ENCODE measurements around the gene RAB6B.

RAB6B gene

DNA sequence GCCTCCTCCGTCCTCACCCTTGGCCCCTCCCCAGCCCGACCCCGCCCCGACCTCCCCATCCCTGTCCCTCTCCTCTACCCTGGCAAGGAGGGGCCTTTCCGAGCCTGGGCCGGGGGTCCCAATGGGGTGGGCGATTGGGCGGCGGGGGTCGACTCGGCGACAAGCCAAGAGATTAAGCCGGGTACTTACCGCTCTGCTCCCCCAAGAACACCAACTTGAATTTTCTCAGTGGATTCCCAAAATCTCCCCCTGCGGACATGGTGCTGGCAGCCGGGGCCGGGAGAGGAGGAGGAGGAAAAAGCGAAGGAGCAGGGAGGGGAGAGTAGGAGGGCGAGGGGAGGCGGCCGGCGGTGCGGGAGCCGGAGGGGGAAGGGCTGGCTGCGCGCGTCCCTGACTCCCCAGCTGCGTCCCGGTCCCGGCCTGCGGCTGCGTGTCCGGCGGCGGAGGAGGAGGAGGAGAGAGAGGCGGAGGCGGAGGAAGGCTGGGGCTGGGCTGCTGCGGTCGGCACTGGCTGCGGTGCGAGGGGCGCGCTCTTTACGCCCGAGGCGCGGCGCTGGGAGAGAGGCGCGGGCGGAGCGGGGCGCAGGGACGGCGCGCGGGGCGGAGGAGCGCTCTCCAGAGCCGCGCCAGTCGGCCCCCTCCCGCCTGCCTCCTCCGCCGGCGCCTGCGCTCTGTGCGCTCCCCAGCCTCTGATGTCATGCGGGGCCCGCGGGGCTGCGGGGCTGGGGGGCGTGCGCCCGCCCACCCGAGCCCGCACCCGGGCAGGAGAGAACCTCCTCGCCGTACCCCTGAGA is at the start of gene RAB6B:
TSS of gene RAB6B (minus strand) at position 675 of the 794 bp plus-strand sequence. CDS start at position 259, 416 bp downstream.
- DNase-seq, result peak in 1 of 2 experiments; percentile 16

DNA sequence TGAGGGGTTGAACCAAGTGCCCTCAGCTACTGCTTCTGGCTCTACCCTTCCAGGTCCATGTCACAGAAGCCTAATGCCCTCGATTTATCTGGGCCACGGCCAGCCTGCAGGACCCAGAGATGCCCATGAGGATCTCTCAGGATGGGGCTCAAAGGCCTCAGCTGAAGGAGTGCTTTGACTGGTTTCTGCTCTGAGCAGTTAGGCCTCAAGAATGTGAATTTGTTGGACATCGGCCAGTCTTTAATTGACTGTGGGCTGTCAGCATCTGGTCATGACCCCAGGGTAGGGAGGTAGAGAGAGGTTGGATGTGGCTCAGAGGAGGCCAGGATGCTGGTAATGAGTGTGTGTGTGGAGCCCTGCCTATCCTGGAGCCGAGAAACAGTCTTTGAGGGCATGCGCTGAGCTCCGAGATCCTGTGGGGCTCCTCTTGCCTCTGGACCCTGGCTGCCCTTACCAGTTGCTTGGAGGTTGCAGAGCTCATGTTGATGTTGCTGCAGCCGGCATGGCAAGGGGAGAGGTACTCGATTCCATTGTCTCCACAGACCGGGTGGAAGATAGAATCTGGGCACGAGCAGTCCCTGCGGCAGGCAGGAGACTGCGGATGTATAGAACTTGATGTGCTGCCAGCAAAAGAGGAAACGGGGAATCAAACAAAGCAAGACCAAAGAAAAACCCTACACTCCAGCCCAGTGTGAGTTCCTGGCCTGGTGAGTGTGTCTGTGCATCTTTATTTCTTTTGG is 49.1 kb upstream of the RAB6B start:
- no peak for DNase-seq

DNA sequence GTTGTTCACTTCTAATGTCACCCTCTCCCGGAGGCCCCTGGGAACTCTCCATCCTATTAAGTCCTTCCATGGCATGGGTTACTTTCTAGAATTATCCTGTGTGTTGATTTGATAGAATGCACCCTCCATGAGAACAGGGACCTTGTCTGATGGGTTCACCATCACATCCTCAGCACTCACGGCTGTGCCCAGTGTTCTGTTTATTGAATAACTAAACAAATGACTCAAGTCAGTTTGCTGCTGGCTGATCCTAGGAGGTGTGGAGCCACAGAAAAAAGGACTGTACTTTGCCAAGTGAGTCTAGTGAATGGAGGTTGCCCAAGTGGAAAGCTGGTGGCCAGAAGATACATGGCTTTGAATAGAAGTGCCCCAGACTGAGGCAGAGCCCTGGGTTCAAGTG is 48.5 kb upstream of the RAB6B start:
- no peak for DNase-seq

DNA sequence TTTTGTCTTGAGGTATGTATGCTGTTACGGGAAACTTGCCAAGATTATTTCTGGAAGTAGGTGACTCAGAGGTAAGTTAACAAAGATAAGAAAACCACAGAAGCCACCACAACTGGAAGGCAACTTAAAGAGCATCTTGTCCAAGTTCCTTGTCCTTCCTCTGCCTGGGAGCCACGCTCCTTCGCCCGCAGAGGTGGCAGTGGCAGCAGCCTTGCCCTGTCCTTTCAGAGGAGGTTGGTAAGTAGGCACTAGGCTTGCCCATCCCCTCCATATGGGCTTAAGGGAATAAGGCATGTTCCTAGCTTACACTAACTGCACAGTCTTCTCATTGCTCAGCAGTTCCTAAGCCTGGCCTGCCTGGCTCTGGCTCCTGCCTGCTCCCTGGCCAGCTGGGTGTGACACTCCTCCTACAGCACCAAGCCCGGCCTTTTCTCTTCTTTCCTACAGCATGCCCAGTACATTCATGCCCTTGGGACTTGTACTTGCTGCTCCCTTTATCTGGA is 48.0 kb upstream of the RAB6B start:
- no peak for DNase-seq

DNA sequence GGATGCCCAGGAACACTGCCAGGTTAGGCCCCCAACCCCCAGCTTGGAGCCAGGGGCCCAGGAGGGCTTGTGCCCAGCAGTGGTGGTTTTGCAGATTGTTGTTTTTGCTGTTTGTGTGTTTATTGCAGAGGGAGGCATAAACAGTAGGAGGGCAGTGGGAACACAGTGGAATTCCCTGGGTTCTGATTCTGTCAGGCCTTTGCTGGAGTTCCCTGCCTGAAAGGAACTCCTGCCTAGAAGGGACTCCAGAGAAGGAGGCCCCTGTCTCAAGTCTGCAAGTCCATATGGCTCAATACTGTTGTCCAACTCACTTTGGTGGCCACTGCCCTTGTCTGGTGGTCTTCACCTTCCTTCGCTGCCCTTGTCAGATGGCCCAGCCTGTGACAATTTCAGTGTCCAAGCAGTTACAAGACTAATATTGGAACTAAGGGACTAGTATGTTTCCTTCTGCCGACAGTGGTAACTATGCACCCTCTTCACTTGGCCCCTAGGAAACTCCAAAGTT is 47.4 kb upstream of the RAB6B start:
- DNase-seq, result no peak

DNA sequence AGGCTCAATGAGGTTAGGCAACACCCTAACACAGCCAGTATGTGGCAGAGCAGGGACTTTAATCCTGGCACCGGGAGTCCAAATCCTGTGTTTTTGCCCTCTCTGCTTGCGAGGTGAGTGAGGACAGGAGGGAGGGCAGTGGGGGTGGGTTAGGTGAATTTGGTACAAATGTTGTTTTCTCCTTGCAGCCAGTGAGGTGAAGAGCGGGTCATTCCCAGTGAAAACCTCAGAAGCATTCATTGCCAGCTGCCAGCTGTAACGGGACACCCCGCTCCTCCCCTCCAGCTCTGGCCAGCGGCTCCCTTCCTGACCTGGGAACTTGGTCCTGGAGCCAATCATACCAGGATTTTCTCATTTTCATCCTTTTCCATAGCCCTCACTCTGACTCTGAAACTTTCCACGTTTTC is 45.7 kb upstream of the RAB6B start:
- DNase-seq, result no peak

DNA sequence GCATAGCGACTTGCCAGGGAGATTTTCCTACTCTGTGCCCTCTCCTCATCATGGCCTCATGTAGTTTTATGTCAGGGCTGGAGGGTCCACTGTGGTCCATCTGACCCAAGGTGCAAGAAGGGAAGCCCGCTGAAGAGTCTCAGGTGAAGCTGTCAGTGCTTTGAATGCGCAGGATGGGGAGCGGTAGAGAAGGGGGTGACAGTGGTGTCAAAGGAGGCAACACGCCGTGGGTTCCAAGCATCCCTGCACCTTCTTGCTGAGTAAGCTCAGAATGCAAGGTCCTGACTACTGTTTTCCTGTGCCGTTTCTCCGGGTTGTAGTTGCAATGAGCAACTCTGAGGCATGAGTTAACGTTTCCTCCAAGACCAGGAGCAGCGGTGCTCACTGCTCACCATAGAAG is 44.9 kb upstream of the RAB6B start:
- DNase-seq, result no peak

DNA sequence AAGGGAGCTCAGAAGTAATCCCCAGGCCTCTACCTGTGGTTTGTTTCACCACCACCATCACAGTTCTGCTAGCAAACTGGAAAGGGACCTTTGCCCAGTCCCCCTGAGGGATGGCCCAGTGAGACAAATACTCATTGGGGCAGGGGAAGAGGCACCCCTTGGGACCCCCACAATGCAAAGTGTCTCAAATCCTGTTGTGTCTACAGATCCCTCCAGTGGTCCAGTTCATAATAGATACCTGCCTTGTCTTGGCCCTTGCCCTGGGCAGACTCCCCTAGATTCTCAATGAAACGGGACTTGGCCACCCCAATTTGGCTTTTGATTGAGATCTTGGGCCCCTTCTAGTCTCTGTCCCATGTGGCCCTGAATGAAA is 43.8 kb upstream of the RAB6B start:
- no peak for DNase-seq

DNA sequence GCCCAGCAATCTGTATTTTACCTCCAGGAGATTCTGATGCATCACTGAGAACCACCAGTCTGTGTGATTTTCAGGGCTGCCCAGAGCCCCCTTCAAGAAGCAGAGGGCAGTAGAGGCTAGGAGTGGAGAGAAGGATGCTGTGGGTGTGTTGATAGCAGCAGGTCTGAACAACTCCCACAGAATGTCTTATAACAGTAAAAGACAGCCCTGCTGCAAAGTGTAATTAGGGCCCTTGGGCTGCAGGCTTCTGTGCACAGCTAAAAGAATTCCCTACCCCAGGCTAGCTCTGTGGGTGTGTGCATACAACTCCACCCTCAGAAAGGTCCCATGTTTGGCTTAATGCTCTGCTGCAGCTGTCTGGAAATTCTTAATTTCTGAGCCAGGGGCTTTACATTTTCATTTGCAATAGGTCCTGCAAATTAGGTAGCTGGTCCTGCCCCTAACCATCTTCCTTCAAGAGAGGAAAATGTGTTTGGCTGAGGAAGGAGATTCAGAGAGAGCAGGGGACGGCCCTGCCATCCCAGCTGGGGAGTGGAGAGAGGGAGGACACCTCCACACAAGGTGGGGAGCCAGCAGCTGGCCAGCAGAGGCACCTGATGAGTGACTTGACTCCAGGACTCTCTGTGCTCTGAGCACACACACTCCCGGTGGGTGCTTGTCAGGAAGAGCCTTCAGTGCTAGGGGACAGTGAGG is 43.2 kb upstream of the RAB6B start:
- no peak for DNase-seq

DNA sequence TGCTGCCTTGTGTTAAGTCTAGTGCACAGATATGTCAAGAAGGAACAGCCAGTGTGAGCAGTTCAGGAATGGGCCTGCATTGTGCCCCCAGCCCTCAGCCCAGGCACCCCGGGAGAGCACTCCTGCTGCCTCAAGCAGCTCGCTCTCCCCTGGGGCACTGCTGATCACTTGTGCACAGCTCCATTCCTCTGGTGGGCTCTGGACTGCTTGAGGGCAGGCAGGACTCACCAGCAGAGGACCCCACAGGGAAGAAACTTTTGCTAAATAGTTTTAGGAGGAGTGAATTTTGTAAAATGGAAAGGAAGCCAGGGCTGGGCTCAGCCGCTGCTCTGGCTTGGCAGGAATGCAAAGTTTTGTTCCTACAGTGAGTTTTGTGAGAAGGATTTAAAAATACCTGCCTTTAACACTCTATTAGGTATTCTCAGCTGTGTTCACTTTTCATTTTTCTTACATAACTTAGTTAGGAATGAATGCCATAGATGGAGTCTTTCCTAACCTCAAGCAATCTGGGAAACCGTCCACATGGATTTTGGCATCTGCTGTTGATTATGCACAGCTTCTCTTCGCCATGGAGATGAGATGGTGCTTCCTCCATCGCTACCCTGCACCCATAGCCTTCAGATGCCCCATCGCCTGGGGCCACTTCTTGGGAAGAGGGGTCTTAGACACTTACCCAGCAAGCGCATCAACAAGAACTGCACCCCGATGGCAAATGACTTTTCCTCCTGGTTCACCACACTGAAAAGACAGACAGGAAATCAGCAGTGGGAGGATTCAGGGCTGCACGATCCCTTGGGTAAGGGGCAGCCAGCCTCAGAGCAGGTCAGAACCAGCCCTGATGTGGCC is 42.3 kb upstream of the RAB6B start:
- no peak for DNase-seq

DNA sequence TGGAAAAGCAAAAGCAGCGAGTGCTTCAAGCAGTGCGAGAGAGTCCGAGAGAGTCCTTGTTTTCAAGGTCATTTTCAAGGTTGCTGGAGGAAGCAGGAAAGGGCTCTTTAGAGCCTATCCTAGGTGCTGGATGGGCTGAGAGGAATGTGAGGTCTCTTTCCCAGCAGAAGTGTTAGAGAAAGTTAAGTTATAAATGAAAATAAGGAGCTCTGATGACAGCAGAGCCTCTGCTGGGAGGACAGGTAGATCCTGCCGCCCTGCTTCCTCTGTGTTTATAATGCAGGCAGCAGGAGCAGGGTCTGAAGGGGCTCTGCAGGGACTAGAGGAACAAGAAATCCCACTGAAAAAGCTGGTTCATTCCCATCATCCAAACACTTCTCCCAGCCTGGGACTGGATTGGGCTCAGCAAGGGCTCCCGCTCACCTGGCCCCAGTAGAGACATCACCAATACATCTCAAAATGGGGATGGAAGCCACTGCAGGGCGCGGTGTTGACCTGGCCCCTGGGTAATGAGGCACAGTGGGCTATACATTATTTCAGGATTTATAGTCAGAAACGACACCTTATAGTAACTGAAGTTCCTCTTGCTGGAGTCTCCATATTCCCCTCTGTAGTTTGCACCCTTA is 41.5 kb upstream of the RAB6B start:
- no peak for DNase-seq

DNA sequence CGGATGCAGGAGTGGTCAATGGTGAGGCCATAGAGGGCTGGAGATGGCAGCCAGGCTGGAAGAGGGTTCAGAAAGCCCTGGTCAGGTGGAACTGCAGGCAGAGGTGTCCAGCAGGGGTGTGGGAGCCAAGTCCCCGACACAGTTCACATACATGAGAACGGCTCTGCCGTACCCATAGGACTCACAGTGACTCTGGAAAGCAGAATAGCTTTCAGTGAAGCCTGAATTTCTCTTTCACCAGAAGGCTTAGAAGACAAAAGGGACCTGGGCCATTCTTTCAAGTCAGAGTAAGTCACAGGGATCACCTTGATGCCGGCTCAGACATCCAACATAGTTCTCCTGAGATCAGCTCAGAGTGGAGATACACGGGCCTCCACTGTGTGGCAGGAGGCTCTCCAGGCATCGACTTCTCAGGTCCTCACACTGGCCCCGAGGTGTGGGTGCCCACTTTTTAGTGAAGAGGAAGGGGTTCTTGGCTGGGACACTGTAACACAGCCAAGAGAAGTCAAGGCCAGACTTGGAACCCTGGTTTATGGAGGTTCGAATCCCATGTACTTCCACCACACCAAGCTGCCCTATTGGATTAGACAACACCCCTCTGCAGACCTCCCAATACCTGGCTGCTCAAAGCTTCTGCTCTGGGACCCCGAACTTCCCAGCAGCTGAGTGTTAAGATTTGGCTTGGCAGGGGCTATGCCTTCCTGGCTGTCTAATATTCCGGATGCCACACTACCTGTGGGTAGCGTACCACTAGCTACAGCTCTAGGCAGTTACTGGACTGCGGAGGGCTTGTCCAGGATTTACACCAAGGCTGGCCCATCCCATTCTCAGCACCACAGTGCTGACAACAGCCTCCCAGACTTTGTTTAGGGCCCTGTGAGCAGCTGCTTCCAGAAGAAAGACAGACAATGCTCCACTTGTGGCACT is 40.4 kb upstream of the RAB6B start:
- DNase-seq, result no peak

DNA sequence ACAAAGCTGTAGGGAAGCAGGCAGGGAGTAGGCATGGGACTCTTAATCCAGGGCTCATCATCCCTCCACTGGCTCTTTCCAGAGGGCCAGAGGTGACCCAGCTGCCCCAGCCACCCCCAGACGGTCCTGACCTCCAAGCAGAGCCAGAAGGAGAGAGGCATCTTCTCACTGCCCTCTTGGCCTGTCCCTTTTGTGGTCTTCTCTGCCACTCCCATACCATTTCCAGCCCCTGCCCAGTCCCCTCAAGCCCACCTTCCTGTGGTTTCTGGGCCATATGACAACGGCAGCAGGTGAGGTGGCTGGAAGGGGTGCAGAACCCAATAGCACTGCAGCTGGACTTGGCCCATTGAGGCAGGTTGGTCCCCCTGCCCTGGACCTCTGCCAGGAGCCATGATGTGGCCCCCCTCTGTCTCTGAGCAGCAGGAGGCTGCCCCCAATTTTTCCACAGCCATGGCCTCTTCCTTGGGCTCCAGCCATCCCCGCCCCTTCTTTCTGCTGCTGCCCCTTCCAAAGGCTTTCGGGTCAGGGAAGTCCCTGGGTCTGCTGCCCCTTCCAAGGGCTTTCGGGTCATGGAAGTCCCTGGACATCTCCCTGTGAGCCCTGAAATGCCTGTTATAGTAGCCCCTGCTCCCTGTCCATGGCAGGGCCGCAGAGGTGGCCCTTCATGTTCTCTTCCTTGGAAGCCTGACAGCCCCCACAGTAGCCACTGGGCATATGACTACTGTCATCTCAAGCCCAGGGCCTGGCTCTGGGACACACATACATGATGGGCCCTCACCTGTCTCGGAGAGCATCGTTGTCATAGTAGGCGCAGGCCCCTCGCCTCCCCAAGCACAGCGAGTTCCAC is 39.5 kb upstream of the RAB6B start:
- DNase-seq, result no peak

DNA sequence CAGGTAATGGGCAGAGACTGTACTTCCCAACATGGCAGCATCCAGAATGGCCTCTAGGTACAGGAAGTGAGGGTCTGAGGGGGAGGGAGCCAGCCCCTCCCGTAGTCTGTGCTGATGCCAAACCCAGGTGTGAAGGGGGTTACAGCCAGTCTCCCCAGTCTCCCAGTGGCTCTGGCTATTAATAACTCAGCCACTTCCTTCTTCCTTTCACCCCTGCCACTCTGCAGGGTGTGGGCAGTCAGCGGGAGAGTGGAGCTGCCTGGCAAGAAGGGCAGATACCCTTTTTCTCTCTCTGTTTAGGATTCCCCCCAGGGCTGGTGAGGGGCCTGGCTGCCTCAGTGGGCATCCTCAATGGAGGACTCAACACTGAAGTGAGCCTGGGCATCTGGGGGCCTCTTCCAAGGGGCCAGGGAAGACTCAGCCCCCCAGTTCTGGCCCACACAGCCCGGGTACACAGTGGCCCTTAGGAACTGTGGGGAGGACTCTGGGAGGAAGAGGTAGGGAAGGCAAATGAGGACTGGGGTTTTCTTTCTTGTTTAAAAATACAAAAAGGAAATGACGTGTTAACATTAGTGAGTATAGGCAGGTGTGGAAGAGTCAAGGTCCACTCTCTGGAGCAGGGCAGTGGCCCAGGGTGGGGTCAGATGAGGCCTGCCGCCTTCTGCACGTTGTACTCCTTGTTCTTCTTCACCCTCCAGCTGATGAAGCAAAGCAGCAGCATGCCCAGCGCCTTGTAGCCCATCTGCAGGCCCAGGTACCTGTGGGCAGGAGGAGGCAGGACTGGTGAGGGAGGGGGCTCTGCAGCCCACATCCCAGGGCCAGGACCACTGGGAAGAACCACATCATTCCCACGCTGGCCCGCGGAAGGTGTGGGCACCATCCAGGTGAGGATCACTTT is 38.6 kb upstream of the RAB6B start:
- no peak for DNase-seq

DNA sequence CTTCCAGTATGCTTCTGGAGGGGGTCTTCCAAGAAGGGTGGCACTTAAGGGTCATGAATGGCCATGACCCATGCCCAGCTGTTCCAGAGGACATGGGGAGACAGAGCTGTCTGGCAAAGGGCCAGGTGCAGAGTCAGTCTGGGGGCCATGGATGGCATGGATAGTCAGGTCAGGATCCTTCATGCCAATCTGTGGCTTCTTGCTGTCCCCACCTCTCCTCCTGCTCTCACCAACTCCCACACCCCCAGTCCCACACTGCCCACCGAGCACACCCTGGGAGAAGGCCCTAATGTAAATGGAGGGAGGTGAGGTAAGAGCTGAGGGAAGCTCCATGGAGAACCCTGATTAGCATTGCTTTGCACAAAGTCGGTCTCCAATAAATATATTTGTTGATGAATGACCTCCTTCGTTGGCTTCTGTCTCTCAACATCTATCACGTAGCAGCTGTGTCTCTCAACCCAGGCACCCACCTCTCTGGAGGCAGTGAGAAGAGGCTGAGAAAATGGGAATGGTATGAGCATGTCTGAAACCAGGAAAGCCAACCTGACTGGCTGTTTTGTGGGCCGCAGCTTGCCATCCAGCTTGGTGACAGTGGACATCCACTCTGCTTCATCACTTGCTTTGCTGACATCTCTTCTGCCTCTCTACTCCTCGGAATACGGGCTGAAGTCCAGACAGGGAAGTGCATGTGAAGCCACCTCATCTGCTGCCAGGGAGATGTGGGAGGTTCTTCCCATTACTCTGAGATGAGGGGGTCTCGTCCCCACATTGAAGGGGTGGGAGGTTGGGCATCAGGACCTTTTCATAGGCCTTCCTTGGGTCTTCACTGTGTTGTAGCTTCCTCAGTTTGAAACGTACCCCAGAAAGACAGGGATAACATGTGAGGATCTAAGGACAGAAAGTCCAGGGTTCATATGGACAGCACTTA is 37.7 kb upstream of the RAB6B start:
- no peak for DNase-seq

DNA sequence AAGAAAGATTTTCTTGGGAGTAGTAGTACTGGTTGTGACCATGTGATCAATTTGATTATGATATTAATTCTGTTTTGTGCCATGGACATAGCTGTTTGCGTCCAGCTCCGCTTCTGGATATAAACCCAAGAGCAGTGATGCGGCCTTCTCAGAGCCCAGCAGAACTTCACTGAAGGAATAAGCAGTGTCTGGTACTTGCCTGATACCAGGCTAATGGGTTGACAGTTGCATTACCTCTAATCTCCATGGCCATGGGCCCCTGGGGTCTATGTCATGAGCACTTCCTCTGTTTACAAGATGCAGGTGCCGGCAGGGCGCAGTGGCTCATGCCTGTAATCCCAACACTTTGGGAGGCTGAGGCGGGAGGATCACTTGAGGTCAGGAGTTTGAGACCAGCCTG is 36.3 kb upstream of the RAB6B start:
- DNase-seq, result no peak

DNA sequence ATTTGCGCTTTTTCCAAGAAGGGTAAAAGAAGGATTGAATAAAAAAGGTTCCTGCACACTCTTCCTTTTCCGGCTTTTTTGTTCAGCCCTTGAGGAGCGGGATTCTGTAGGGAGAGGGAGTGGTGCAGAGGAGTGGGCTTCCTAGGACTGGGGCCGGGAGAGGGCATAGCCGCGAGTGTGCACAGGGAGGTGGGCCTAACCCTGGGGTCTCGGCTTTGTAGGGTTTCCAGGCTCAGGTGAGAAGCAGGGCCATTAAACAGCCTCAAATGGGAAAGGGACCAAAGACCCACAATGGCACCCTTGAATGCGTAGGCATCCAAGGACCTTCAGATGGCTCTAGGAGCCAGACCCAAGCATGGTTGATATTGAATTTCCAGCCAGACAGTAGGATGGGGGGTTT is 35.4 kb upstream of the RAB6B start:
- no peak for DNase-seq
